SK-N-SH treated with all-trans-retinoic acid at 6 μM for 48 hours (cell line): ENCODE data around the gene CMIP.

Source experiments
- CREB5 ChIP-seq: fragments of 250-450 bp; sonication (Bioruptor Pico); IDR thresholded peaks from 2 replicates; pipeline ENCODE4 v1.5.1; 2020; ENCODE audit warnings: low read depth, mild to moderate bottlenecking, moderate library complexity
- CSDC2 ChIP-seq: fragments of 250-450 bp; sonication (Bioruptor Pico); IDR thresholded peaks from 2 replicates; pipeline ENCODE4 v1.5.0; 2020; ENCODE audit warnings: mild to moderate bottlenecking, moderate library complexity
- ESRRG ChIP-seq: fragments of 250-450 bp; sonication (Bioruptor Pico); IDR thresholded peaks from 2 replicates; pipeline ENCODE4 v1.6.1; 2021; ENCODE audit warnings: mild to moderate bottlenecking
- OSR1 ChIP-seq: fragments of 250-450 bp; sonication (Bioruptor Pico); IDR thresholded peaks from 2 replicates; pipeline ENCODE4 v1.8.0; 2022; ENCODE audit warnings: moderate library complexity, mild to moderate bottlenecking, inconsistent platforms
- PATZ1 ChIP-seq: fragments of 250-450 bp; sonication (Bioruptor Pico); IDR thresholded peaks from 2 replicates; pipeline ENCODE4 v1.8.0; 2020; ENCODE audit warnings: mild to moderate bottlenecking, moderate library complexity, borderline replicate concordance
- TOX ChIP-seq: fragments of 250-450 bp; sonication (Bioruptor Pico); IDR thresholded peaks from 2 replicates; pipeline ENCODE4 v1.8.0; 2021; ENCODE audit warnings: mild to moderate bottlenecking, moderate library complexity, borderline replicate concordance
- ZFP3 ChIP-seq: fragments of 250-450 bp; sonication (Bioruptor Pico); IDR thresholded peaks from 2 replicates; pipeline ENCODE4 v1.5.0; 2020; ENCODE audit warnings: mild to moderate bottlenecking, moderate library complexity
- ZFP30 ChIP-seq: fragments of 450-650 bp; formaldehyde crosslinking; IDR thresholded peaks from 2 replicates; pipeline ENCODE4 v1.5.0; 2022; ENCODE audit warnings: mild to moderate bottlenecking, moderate library complexity

- TF ChIP-seq CREB5 (CRISPR knock-in tag) (no peak), PATZ1 (no peak), OSR1 (CRISPR knock-in tag) (no peak), ZFP3 (CRISPR knock-in tag) (no peak), CSDC2 (CRISPR knock-in tag) (no peak), TOX (no peak), ZFP30 (CRISPR knock-in tag) (no peak), ESRRG (CRISPR knock-in tag) (no peak)
Observed at GRCh38 chr16:81409016-81409556, 35.5 kb upstream of the CMIP start.
